ENCODE measurements around the gene FRMD3.

The FRMD3 gene

GRCh38 chr9:83472221-83472665 lies 66.0 kb downstream of the FRMD3 start:
- no peak for DNase-seq

- no peak for DNase-seq
Observed at GRCh38 chr9:83471241-83471640, 67.0 kb downstream of the FRMD3 start.

GRCh38 chr9:83469722-83470121 lies 68.5 kb downstream of the FRMD3 start:
- no peak for DNase-seq

- no peak for DNase-seq
Observed at GRCh38 chr9:83468821-83469220, 69.4 kb downstream of the FRMD3 start.

GRCh38 chr9:83466877-83467276 lies 71.3 kb downstream of the FRMD3 start:
- no peak for DNase-seq

- no peak for DNase-seq
Observed at GRCh38 chr9:83466351-83466750, 71.8 kb downstream of the FRMD3 start.

- no peak for DNase-seq
Observed at GRCh38 chr9:83459830-83460229, 78.4 kb downstream of the FRMD3 start.

- no peak for DNase-seq
Observed at GRCh38 chr9:83458530-83458929, 79.7 kb downstream of the FRMD3 start.

GRCh38 chr9:83457005-83457404 lies 81.2 kb downstream of the FRMD3 start:
- DNase-seq: no peak

- DNase-seq: no peak
Observed at GRCh38 chr9:83456226-83456625, 82.0 kb downstream of the FRMD3 start.

- no peak for DNase-seq
Observed at GRCh38 chr9:83454076-83454475, 84.1 kb downstream of the FRMD3 start.

- no peak for DNase-seq
Observed at GRCh38 chr9:83451308-83451707, 86.9 kb downstream of the FRMD3 start.

GRCh38 chr9:83449983-83450382 lies 88.2 kb downstream of the FRMD3 start:
- no peak for DNase-seq

GRCh38 chr9:83449166-83449565 lies 89.0 kb downstream of the FRMD3 start:
- DNase-seq: no peak

- DNase-seq: no peak
Observed at GRCh38 chr9:83448626-83449025, 89.6 kb downstream of the FRMD3 start.

GRCh38 chr9:83447351-83447750 lies 90.8 kb downstream of the FRMD3 start:
- no peak for DNase-seq

GRCh38 chr9:83445703-83446265 lies 92.4 kb downstream of the FRMD3 start:
- no peak for DNase-seq

- no peak for DNase-seq
Observed at GRCh38 chr9:83444110-83444509, 94.1 kb downstream of the FRMD3 start.

- no peak for DNase-seq
Observed at GRCh38 chr9:83441390-83441789, 96.8 kb downstream of the FRMD3 start.

- no peak for DNase-seq
Observed at GRCh38 chr9:83440641-83441040, 97.6 kb downstream of the FRMD3 start.

GRCh38 chr9:83435301-83435700 lies 102.9 kb downstream of the FRMD3 start:
- DNase-seq: no peak

- DNase-seq: no peak
Observed at GRCh38 chr9:83434254-83434653, 103.9 kb downstream of the FRMD3 start.

- DNase-seq: no peak
Observed at GRCh38 chr9:83433846-83434245, 104.4 kb downstream of the FRMD3 start.

- DNase-seq: no peak
Observed at GRCh38 chr9:83432877-83433550, 105.2 kb downstream of the FRMD3 start.

GRCh38 chr9:83432104-83432627 lies 106.0 kb downstream of the FRMD3 start:
- no peak for DNase-seq
